ENCODE data around the gene MYBL2.

Gene MYBL2

GRCh38 chr20:43670423-43670822 lies 3.5 kb downstream of the MYBL2 start:
- no peak overlapping the region for H3K23ac ChIP-seq (ENCODE audit: low read length)
- H2BK15ac ChIP-seq (replicated peaks; ENCODE audit: low read depth): no peak overlapping the region
- H4K8ac ChIP-seq (ENCODE audit: low read depth, low read length): no peak overlapping the region
- no peak overlapping the region for H2AK5ac ChIP-seq (ENCODE audit: low read length)
- no peak overlapping the region for H3K27ac ChIP-seq (ENCODE audit: low read depth, low read length)
- peaks cover 10% of the 10 kb centered on the region for H3K79me1 ChIP-seq (ENCODE audit: low read length)
- H3K27me3 ChIP-seq (ENCODE audit: insufficient read depth, low read length, poor library complexity): no peaks in the 10 kb centered on the region
- H3K4ac ChIP-seq (ENCODE audit: low read depth, low read length): no peak overlapping the region
- no peak overlapping the region for H2BK5ac ChIP-seq (ENCODE audit: low read length)
- H3K9ac ChIP-seq (ENCODE audit: low read length): no peak overlapping the region
- no peak overlapping the region for H4K5ac ChIP-seq (ENCODE audit: low read length)
- no peak overlapping the region for H2BK120ac ChIP-seq (ENCODE audit: low read depth, low read length)
- H3K4me1 ChIP-seq (ENCODE audit: control insufficient read depth, low read depth, low read length): no peaks in the 10 kb centered on the region
- no CpG with 5 or more reads among the region's 2 CpGs for WGBS (ENCODE audit: extremely low coverage, insufficient coverage, low lambda C conversion rate)
- H3K18ac ChIP-seq (ENCODE audit: low read length): no peak overlapping the region
- peaks cover 35% of the 10 kb centered on the region for H3K79me2 ChIP-seq (ENCODE audit: control insufficient read depth, insufficient read depth, low read length)
- H3K36me3 ChIP-seq (ENCODE audit: control insufficient read depth, insufficient read depth, low read length): peaks cover 5% of the 10 kb centered on the region
- no peak overlapping the region for H3K4me2 ChIP-seq (ENCODE audit: low read length)
- no peak overlapping the region for H3K56ac ChIP-seq (ENCODE audit: low read length)
- DNase-seq: no peak
- H3K4me3 ChIP-seq (ENCODE audit: low read length): no peak overlapping the region

GRCh38 chr20:43676368-43676767 lies 9.5 kb downstream of the MYBL2 start:
- Histone ChIP-seq H2BK15ac (replicated peaks; ENCODE audit: low read depth) (no peak overlapping the region), H3K79me2 (ENCODE audit: control insufficient read depth, insufficient read depth, low read length) (peaks cover 20% of the 10 kb centered on the region), H3K18ac (ENCODE audit: low read length) (no peak overlapping the region), H3K56ac (ENCODE audit: low read length) (no peak overlapping the region), H2BK120ac (ENCODE audit: low read depth, low read length) (no peak overlapping the region), H2BK5ac (ENCODE audit: low read length) (no peak overlapping the region), H3K27ac (ENCODE audit: low read depth, low read length) (no peak overlapping the region), H3K4ac (ENCODE audit: low read depth, low read length) (no peak overlapping the region), H3K4me1 (ENCODE audit: control insufficient read depth, low read depth, low read length) (no peaks in the 10 kb centered on the region), H3K36me3 (ENCODE audit: control insufficient read depth, insufficient read depth, low read length) (peaks cover 3% of the 10 kb centered on the region), H3K27me3 (ENCODE audit: insufficient read depth, low read length, poor library complexity) (no peaks in the 10 kb centered on the region), H3K79me1 (ENCODE audit: low read length) (peaks cover 8% of the 10 kb centered on the region), H3K23ac (ENCODE audit: low read length) (no peak overlapping the region), H4K8ac (ENCODE audit: low read depth, low read length) (no peak overlapping the region), H3K4me3 (ENCODE audit: low read length) (no peak overlapping the region), H3K4me2 (ENCODE audit: low read length) (no peak overlapping the region), H2AK5ac (ENCODE audit: low read length) (no peak overlapping the region), H4K5ac (ENCODE audit: low read length) (no peak overlapping the region), H3K9ac (ENCODE audit: low read length) (no peak overlapping the region)
- no CpG with 5 or more reads among the region's 5 CpGs for WGBS (ENCODE audit: extremely low coverage, insufficient coverage, low lambda C conversion rate)
- DNase-seq: no peak

GRCh38 chr20:43680981-43681380 lies 14.1 kb downstream of the MYBL2 start:
- Histone ChIP-seq H3K79me1 (ENCODE audit: low read length) (peaks cover 15% of the 10 kb centered on the region), H3K79me2 (ENCODE audit: control insufficient read depth, insufficient read depth, low read length) (peaks cover 17% of the 10 kb centered on the region), H3K18ac (ENCODE audit: low read length) (no peak overlapping the region), H3K4me3 (ENCODE audit: low read length) (no peak overlapping the region), H3K27ac (ENCODE audit: low read depth, low read length) (no peak overlapping the region), H3K23ac (ENCODE audit: low read length) (no peak overlapping the region), H3K4me1 (ENCODE audit: control insufficient read depth, low read depth, low read length) (no peaks in the 10 kb centered on the region), H3K56ac (ENCODE audit: low read length) (no peak overlapping the region), H4K5ac (ENCODE audit: low read length) (no peak overlapping the region), H2BK5ac (ENCODE audit: low read length) (no peak overlapping the region), H4K8ac (ENCODE audit: low read depth, low read length) (no peak overlapping the region), H2AK5ac (ENCODE audit: low read length) (no peak overlapping the region), H3K36me3 (ENCODE audit: control insufficient read depth, insufficient read depth, low read length) (peaks cover 9% of the 10 kb centered on the region), H3K4ac (ENCODE audit: low read depth, low read length) (no peak overlapping the region), H3K9ac (ENCODE audit: low read length) (no peak overlapping the region), H2BK15ac (replicated peaks; ENCODE audit: low read depth) (no peak overlapping the region), H2BK120ac (ENCODE audit: low read depth, low read length) (no peak overlapping the region), H3K27me3 (ENCODE audit: insufficient read depth, low read length, poor library complexity) (no peaks in the 10 kb centered on the region), H3K4me2 (ENCODE audit: low read length) (no peak overlapping the region)
- WGBS (ENCODE audit: extremely low coverage, insufficient coverage, low lambda C conversion rate): no CpG with 5 or more reads among the region's 7 CpGs
- DNase-seq: no peak

- H3K79me1 ChIP-seq (ENCODE audit: low read length): peaks cover 18% of the 10 kb centered on the region
- DNase-seq: peak; percentile 51
- no peak overlapping the region for H3K4ac ChIP-seq (ENCODE audit: low read depth, low read length)
- H3K56ac ChIP-seq (ENCODE audit: low read length): no peak overlapping the region
- no peaks in the 10 kb centered on the region for H3K4me1 ChIP-seq (ENCODE audit: control insufficient read depth, low read depth, low read length)
- no peak overlapping the region for H2BK5ac ChIP-seq (ENCODE audit: low read length)
- no peak overlapping the region for H3K9ac ChIP-seq (ENCODE audit: low read length)
- H3K27ac ChIP-seq (ENCODE audit: low read depth, low read length): no peak overlapping the region
- no peak overlapping the region for H3K4me3 ChIP-seq (ENCODE audit: low read length)
- no peak overlapping the region for H2BK120ac ChIP-seq (ENCODE audit: low read depth, low read length)
- no peak overlapping the region for H3K23ac ChIP-seq (ENCODE audit: low read length)
- no peak overlapping the region for H3K4me2 ChIP-seq (ENCODE audit: low read length)
- H3K79me2 ChIP-seq (ENCODE audit: control insufficient read depth, insufficient read depth, low read length): peaks cover 14% of the 10 kb centered on the region
- H4K8ac ChIP-seq (ENCODE audit: low read depth, low read length): no peak overlapping the region
- H4K5ac ChIP-seq (ENCODE audit: low read length): no peak overlapping the region
- peaks cover 12% of the 10 kb centered on the region for H3K36me3 ChIP-seq (ENCODE audit: control insufficient read depth, insufficient read depth, low read length)
- no peaks in the 10 kb centered on the region for H3K27me3 ChIP-seq (ENCODE audit: insufficient read depth, low read length, poor library complexity)
- H3K18ac ChIP-seq (ENCODE audit: low read length): no peak overlapping the region
- no peak overlapping the region for H2BK15ac ChIP-seq (replicated peaks; ENCODE audit: low read depth)
- no peak overlapping the region for H2AK5ac ChIP-seq (ENCODE audit: low read length)
- no CpG with 5 or more reads among the region's 8 CpGs for WGBS (ENCODE audit: extremely low coverage, insufficient coverage, low lambda C conversion rate)
Observed at GRCh38 chr20:43681468-43681942, 14.6 kb downstream of the MYBL2 start.

- H3K79me2 ChIP-seq (ENCODE audit: control insufficient read depth, insufficient read depth, low read length): peaks cover 11% of the 10 kb centered on the region
- peaks cover 12% of the 10 kb centered on the region for H3K36me3 ChIP-seq (ENCODE audit: control insufficient read depth, insufficient read depth, low read length)
- H4K8ac ChIP-seq (ENCODE audit: low read depth, low read length): no peak overlapping the region
- no peak overlapping the region for H2BK5ac ChIP-seq (ENCODE audit: low read length)
- H3K4me3 ChIP-seq (ENCODE audit: low read length): no peak overlapping the region
- H2AK5ac ChIP-seq (ENCODE audit: low read length): no peak overlapping the region
- no peak for DNase-seq
- no peaks in the 10 kb centered on the region for H3K27me3 ChIP-seq (ENCODE audit: insufficient read depth, low read length, poor library complexity)
- no peak overlapping the region for H4K5ac ChIP-seq (ENCODE audit: low read length)
- no peak overlapping the region for H3K4ac ChIP-seq (ENCODE audit: low read depth, low read length)
- no peak overlapping the region for H3K27ac ChIP-seq (ENCODE audit: low read depth, low read length)
- H2BK15ac ChIP-seq (replicated peaks; ENCODE audit: low read depth): no peak overlapping the region
- WGBS (ENCODE audit: extremely low coverage, insufficient coverage, low lambda C conversion rate): no CpG with 5 or more reads among the region's 2 CpGs
- H3K9ac ChIP-seq (ENCODE audit: low read length): no peak overlapping the region
- H2BK120ac ChIP-seq (ENCODE audit: low read depth, low read length): no peak overlapping the region
- no peak overlapping the region for H3K18ac ChIP-seq (ENCODE audit: low read length)
- no peak overlapping the region for H3K23ac ChIP-seq (ENCODE audit: low read length)
- H3K79me1 ChIP-seq (ENCODE audit: low read length): peaks cover 18% of the 10 kb centered on the region
- H3K4me1 ChIP-seq (ENCODE audit: control insufficient read depth, low read depth, low read length): no peaks in the 10 kb centered on the region
- no peak overlapping the region for H3K56ac ChIP-seq (ENCODE audit: low read length)
- no peak overlapping the region for H3K4me2 ChIP-seq (ENCODE audit: low read length)
Observed at GRCh38 chr20:43681991-43682410, 15.1 kb downstream of the MYBL2 start.

GRCh38 chr20:43682446-43682845 lies 15.5 kb downstream of the MYBL2 start:
- H3K79me2 ChIP-seq (ENCODE audit: control insufficient read depth, insufficient read depth, low read length): peaks cover 9% of the 10 kb centered on the region
- H4K8ac ChIP-seq (ENCODE audit: low read depth, low read length): no peak overlapping the region
- no CpG with 5 or more reads among the region's 9 CpGs for WGBS (ENCODE audit: extremely low coverage, insufficient coverage, low lambda C conversion rate)
- no peak overlapping the region for H2BK120ac ChIP-seq (ENCODE audit: low read depth, low read length)
- no peak overlapping the region for H3K4ac ChIP-seq (ENCODE audit: low read depth, low read length)
- H4K5ac ChIP-seq (ENCODE audit: low read length): no peak overlapping the region
- H3K36me3 ChIP-seq (ENCODE audit: control insufficient read depth, insufficient read depth, low read length): peaks cover 12% of the 10 kb centered on the region
- H3K27me3 ChIP-seq (ENCODE audit: insufficient read depth, low read length, poor library complexity): no peaks in the 10 kb centered on the region
- no peak for DNase-seq
- H3K4me1 ChIP-seq (ENCODE audit: control insufficient read depth, low read depth, low read length): no peaks in the 10 kb centered on the region
- H2BK5ac ChIP-seq (ENCODE audit: low read length): no peak overlapping the region
- no peak overlapping the region for H3K56ac ChIP-seq (ENCODE audit: low read length)
- H3K27ac ChIP-seq (ENCODE audit: low read depth, low read length): no peak overlapping the region
- H2BK15ac ChIP-seq (replicated peaks; ENCODE audit: low read depth): no peak overlapping the region
- H3K9ac ChIP-seq (ENCODE audit: low read length): no peak overlapping the region
- H3K23ac ChIP-seq (ENCODE audit: low read length): no peak overlapping the region
- no peak overlapping the region for H3K4me2 ChIP-seq (ENCODE audit: low read length)
- H3K18ac ChIP-seq (ENCODE audit: low read length): no peak overlapping the region
- peaks cover 16% of the 10 kb centered on the region for H3K79me1 ChIP-seq (ENCODE audit: low read length)
- no peak overlapping the region for H3K4me3 ChIP-seq (ENCODE audit: low read length)
- no peak overlapping the region for H2AK5ac ChIP-seq (ENCODE audit: low read length)
